ENCODE measurements around the gene SLC7A10. TPM values are rescaled to one million over a fixed set of nuclear protein-coding genes. Genes with fewer than 3 reads are reported as not detected.
"Not testable (repeated sequence)": the region's sequence is repeated elsewhere in the genome, so short reads cannot be mapped to it uniquely, and the experiment has no call there.

Gene SLC7A10
- total RNA-seq, 1 experiment from 2014 or later: not detected

DNA sequence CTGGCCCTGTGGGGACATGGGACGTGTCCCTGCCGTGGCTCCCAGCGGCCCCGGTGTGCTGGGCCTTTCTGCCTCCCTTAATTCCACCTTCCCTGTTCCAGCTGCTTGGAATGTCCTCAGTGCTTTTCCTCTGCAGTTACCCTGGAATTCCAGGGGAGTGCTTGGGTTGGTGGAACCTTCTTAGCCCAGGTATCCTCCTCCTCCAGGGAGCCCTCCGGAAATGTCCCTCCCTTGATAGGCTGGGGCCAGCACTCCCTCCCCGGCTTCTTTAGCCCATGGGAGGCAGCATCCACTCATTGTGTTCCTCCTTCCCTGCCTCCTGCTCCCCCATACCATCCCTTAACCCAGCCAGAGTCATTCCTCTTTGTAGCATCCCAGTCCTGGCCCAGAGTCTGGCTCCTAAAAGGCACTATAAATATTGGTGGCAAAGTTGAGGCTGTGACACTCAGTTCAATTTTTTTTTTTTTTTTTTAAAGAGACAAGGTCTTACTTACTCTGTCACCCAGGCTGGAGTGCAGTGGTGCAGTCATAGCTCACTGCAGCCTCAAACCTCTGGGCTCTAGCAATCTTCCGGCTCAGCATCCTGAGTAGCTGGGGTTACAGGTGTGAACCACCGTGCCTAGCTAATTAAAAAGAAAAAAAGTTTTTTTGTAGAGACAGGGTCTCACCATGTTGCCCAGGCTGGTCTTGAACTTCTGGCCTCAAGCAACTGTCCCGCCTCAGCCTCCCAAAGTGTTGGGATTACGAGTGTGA, 13.7 kb upstream of the SLC7A10 start:
- DNase-seq (ENCODE audit: extremely low read depth, low read depth): no peak

GRCh38 chr19:33238481-33239149, 13.0 kb upstream of the SLC7A10 start:
- DNase-seq (ENCODE audit: extremely low read depth, low read depth): no peak

DNA sequence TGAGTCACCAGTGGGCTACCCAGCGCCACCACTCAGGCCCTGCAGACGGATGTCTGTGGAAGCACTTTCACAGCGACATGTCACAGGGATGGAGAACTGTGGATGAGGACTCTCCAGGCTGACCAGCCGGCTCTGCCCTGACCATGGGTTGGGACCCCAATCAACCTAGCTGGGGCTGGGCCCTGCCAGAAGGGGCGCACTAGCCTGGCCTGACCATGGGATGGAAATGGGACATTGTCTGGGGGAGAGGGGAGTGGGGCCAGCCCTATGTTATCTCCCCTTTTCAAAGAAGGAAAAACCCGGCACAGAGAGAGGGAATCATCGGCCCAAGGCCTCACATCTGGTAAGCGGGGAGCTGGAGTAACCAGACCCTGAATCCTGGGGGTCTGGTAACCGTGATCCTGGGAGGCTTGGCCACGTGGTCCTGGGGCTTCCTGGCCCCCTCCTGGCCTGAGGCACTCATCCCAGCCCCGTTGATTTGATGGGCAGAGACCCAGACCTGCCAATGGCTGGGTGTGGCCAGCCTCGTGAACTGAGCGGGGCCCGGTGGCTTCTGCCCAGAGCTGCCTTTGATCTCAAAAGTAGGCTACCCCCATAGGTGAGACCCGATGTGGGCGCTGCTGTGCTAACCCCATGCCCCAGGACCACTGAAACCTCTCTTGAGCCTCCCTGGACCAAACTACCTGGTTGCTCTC, 11.2 kb upstream of the SLC7A10 start:
- no peak for DNase-seq (ENCODE audit: extremely low read depth, low read depth)

DNA sequence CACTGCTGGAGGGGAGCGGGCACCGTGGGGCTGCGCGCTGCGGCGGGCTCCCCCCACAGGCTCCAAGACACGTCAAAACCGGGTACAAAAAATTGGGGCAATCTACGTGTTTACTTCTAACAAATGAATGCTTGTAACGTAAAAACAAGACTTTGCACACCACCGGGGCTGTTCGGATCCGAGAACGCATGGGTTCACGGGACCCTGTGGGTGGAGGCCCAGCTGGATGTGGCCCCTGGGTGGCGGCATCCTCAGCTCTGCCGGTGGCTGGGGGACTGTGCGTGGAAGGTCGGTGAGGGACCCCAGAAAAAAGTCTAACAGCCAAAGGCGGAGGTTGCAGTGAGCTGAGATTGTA, 10.3 kb upstream of the SLC7A10 start:
- no peak for DNase-seq (ENCODE audit: extremely low read depth, low read depth)

DNA sequence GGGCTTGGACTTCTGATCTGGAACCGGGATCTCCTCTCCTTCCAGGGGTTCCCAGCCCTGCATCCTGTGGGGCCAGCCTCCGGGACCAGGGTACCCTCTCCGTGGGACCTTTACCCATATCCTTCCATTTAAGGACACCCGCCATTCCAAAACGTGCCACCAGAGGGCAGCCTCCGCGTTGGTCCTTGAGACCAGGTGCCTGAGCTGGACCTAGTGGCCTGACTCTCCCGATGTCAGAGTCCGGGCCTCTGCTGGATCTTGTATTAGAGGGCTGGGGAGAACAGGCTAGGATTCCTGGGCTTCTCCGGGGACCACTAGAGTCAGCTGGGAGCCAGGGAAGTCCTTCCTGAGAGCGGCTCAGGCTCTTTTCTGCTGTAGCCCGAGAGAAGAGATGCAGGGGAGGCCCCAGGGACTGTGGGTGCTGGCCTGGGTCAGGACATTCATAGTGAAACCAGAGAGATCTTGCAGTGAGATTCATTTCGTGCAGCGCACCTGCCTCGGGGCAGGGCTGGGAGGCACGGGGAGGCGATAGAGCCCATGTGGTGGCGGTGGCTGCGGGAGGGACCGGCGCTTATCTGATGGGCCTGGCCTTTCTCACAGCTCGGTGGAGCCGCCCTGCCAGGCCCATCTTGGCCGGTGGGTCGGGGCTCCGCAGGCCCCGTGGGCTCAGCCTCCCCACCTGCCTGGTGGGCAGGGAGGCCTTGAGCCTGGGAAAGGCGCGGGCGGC, 9.8 kb upstream of the SLC7A10 start:
- peak; percentile 64 for DNase-seq (ENCODE audit: extremely low read depth, low read depth)

GRCh38 chr19:33234736-33235135, 9.1 kb upstream of the SLC7A10 start:
- DNase-seq (ENCODE audit: extremely low read depth, low read depth): no peak

GRCh38 chr19:33234092-33234491, 8.4 kb upstream of the SLC7A10 start:
- no peak for DNase-seq (ENCODE audit: extremely low read depth, low read depth)

DNA sequence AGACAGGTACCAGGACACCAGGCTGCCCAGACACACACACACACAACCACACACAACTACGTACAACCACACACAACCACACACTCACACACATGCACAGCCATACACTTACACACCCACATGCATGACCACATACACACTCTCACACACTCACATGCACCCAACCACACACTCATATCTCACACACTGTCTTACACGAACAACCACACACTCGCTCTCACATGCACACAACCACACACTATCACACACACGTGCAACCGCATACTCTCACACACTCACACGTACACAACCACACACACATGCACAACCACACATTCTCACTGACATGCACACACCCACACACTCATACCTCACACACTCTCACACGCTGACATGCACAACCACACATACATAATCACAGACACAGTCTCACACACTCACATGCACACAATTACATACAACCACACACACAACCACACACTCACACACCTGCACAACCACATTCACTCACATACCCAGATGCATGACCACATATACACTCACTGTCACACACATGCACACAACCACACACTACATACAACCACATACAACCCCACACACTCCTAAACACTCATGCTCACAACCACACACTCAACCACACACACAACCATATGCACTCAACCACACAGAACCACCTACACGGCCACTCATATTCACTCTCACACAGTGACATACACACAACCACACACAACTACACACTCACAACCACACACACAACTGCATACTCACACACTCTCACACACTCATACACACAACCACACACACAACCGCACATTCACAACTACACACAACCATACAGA, 7.6 kb upstream of the SLC7A10 start:
- no peak for DNase-seq (ENCODE audit: extremely low read depth, low read depth)

DNA sequence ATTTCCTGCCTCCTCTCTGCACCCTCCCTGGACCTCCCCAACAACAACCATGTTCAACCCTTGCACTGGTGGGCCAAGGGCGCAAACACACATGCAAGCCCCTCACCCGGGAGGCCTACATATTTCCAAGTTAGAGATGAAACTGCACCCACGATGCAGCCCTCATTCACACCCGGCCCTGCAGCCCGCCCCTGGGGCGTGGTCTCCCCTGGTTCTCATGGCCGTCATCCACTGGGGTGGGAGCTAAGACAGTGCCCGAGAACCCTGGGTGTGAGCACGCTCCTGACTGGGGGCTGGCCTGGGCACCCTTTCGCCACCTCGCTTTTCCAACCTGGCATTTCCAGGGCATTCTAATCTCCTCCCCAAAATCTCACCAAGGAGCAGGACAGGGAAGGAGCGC, 7.0 kb upstream of the SLC7A10 start:
- no peak for DNase-seq (ENCODE audit: extremely low read depth, low read depth)

DNA sequence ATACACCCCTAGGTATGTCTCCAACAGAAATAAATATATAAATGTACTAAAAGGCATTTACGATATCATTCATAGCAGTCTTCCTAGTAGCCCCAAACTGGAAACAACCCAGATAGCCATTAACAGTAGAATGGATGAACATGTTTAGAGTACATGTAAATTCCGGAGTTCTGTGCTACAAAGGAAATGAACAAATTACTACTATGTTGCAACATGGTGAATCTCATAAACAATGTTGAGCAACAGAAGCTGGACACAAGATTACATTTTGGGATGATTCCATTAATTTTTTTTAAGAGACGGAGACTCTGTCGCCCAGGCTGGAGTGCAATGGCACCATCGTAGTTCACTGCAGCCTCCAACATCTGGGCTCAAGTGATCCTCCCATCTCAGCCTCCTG, 5.9 kb upstream of the SLC7A10 start:
- DNase-seq (ENCODE audit: extremely low read depth, low read depth): no peak

DNA sequence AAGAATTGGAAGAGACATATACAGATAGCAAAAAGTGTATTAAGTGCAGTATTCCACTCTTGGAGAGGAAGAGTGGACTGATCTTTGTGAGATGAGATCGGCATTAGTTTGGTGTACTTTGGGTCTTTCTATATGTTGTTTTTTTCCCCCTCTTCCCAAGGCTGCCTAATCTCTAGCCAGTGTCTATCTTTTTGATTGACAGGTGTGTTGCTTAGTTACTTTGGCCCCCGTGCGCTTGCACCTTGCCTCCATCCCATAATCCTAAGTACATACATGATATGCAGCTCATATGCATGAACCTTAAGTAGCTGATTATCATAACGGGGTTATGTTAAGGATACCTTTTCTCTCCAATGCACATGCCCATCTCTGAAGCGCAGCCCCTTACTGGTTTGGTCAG, 4.3 kb upstream of the SLC7A10 start:
- DNase-seq (ENCODE audit: extremely low read depth, low read depth): no peak

GRCh38 chr19:33227870-33228599, 2.4 kb upstream of the SLC7A10 start:
- DNase-seq (ENCODE audit: extremely low read depth, low read depth): no peak

DNA sequence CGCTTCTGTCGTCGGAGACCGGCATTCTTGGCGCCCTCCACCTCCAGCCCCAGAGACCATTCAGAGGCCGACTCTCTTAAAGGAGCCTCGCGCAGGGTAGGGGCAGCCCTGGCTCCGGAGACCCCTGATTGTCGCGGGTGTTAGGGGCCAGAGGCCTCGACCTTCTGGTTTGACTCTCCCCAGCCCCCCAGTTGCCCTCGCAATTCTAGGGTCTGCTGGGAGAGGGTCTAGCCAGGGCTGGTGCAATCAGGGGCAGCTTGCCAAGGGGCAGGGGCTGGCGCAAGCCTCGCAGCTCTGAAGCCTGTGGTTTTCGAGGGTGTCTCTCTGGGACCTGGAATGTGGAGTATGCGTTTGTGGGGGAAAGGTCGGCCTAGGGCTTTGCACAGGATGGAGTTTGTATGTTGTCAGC, 1.6 kb upstream of the SLC7A10 start:
- no peak for DNase-seq (ENCODE audit: extremely low read depth, low read depth)

- DNase-seq (ENCODE audit: extremely low read depth, low read depth): no peak
These were observed 1.0 kb upstream of the SLC7A10 start for GRCh38 chr19:33226550-33227241.

- DNase-seq (ENCODE audit: extremely low read depth, low read depth): no peak
These were observed 774 bp downstream of the SLC7A10 start for GRCh38 chr19:33224694-33225457.

DNA sequence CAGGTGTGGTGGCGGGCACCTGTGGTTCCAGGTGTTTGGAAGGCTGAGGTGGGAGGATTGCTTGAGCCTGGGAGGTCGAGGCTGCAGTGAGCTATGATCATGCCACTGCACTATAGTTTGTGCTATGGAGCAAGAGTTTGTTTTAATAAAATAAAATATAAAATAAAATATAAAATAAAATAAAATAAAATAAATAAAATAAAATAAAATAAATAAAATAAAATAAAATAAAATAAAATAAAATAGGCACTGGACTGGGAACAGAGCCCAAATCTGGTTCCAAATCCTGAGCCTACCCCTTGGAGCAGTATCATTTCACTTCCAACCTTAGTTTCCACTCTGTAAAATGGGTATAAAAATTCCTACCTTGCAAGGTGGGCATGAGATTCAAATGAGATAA, 3.4 kb downstream of the SLC7A10 start:
- not testable (repeated sequence) for DNase-seq (ENCODE audit: extremely low read depth, low read depth)

- no peak for DNase-seq (ENCODE audit: extremely low read depth, low read depth)
These were observed 4.0 kb downstream of the SLC7A10 start for GRCh38 chr19:33221638-33222037.

DNA sequence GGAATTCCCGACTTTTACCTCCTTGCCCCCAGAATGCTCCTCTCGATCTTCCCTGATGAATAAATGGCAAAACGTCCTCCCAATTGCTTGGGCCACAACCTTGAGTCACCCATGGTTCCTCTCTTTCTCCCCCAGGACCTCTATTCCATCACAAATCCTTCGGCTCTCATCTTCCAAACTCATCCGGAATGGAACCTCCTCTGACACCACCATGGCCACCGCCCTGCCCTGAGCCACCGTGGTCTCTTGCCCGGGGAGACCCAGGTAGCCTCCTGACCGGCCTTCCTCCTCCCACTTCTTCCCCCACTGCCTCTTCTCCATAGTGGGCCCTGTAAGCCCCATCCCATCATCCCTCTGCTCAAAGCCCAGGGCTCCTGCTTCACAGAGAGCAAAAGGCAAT, 4.9 kb downstream of the SLC7A10 start:
- DNase-seq (ENCODE audit: extremely low read depth, low read depth): no peak

Data from NCI-H460 (cell line).